ENCODE data around the gene PVALB. TPM values are rescaled to one million over a fixed set of nuclear protein-coding genes. Genes with fewer than 3 reads are reported as not detected.

The PVALB gene
- total and polyA plus RNA-seq, 2 donors (not counting 1 experiment from before 2014, with no cell fraction given) = not detected

DNA sequence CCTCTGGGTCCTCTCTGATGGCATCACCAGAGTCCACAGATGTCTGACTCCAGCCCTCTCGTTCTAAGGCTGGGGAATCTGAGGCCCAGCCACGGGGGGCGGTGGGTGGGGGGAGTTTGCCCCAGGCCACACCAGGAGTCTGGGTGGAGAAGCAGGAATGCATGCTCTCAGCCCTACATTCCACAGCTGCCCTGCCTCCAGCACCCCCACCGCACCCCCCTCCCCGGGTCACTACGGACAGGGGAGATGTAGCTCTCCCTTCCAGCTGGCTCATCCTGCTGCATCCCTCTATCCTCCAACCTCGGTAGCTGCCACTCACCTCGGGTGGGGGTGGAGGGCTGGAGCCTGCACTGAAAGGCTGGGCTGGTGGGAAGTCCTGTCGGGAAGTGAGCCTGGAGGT, 2.3 kb upstream of the PVALB start:
- ChIA-PET CTCF (interaction anchor here (0.6 to 1.4 kb wide), 2 partner anchors 27 to 159 kb away, joined by 3 read pairs; no protein-coding TSS in a partner anchor), POLR2A (no interaction called here)
- WGBS (ENCODE audit: insufficient coverage) = 73% methylated on average over 3 of the region's 9 CpGs
- Histone ChIP-seq H3K36me3 (replicated peaks in 1 of 2; ENCODE audit: control extremely low read depth in 1 of 2, control insufficient read depth in 1 of 2, extremely low read depth in 1 of 2, insufficient read depth in 2 of 2, low read length in 1 of 2) (no peaks in the 10 kb centered on the region), H3K9me3 (ENCODE audit: control extremely low read depth in 1 of 3, control insufficient read depth in 2 of 3, insufficient read depth in 1 of 3, low read length in 2 of 3) (no peaks in the 10 kb centered on the region), H4K20me1 (ENCODE audit: control insufficient read depth, insufficient read depth, low read length, poor library complexity, severe bottlenecking) (no peaks in the 10 kb centered on the region), H2AFZ (ENCODE audit: insufficient read depth, low read depth, low read length, poor library complexity, severe bottlenecking) (no peak overlapping the region), H3K27me3 (replicated peaks in 1 of 4; ENCODE audit: control extremely low read depth in 1 of 4, control insufficient read depth in 3 of 4, insufficient read depth in 4 of 4, low read length in 3 of 4) (peaks cover 0 to 61% (median 23%) of the 10 kb centered on the region in 4 experiments), H3K4me2 (replicated peaks; ENCODE audit: low read depth, low read length, poor library complexity, severe bottlenecking) (no peak overlapping the region), H3K9ac (ENCODE audit: low read length) (no peak overlapping the region), H3K79me2 (ENCODE audit: control insufficient read depth, insufficient read depth, low read length) (no peaks in the 10 kb centered on the region), H3K4me1 (ENCODE audit: control insufficient read depth in 2 of 2, insufficient read depth in 2 of 2, low read length in 2 of 2) (peaks cover 2 to 14% of the 10 kb centered on the region in 2 donors), H3K4me3 (ENCODE audit: control extremely low read depth in 1 of 5, extremely low read depth in 1 of 5, insufficient read depth in 1 of 5, low read depth in 2 of 5, low read length in 4 of 5) (no peak overlapping the region), H3K27ac (ENCODE audit: low read length in 2 of 2) (no peak overlapping the region)
- H3K27ac Mint-ChIP-seq = no peak overlapping the region
- ATAC-seq (ENCODE audit: low read depth) = no peak
- no peaks in the 10 kb centered on the region for H3K9me3 Mint-ChIP-seq (ENCODE audit: insufficient read depth)
- intact Hi-C loops (cut with micrococcal nuclease) = no loop called here
- no peak for DNase-seq
- no peak for TF ChIP-seq EZH2 (IDR thresholded peaks at IDR 0.05; ENCODE audit: borderline replicate concordance, insufficient read depth, low read depth, low read length, poor library complexity, severe bottlenecking)
- TF ChIP-seq, protein P1, sequence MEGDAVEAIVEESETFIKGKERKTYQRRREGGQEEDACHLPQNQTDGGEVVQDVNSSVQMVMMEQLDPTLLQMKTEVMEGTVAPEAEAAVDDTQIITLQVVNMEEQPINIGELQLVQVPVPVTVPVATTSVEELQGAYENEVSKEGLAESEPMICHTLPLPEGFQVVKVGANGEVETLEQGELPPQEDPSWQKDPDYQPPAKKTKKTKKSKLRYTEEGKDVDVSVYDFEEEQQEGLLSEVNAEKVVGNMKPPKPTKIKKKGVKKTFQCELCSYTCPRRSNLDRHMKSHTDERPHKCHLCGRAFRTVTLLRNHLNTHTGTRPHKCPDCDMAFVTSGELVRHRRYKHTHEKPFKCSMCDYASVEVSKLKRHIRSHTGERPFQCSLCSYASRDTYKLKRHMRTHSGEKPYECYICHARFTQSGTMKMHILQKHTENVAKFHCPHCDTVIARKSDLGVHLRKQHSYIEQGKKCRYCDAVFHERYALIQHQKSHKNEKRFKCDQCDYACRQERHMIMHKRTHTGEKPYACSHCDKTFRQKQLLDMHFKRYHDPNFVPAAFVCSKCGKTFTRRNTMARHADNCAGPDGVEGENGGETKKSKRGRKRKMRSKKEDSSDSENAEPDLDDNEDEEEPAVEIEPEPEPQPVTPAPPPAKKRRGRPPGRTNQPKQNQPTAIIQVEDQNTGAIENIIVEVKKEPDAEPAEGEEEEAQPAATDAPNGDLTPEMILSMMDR (IDR thresholded peaks at IDR 0.05) = no peak
- peaks cover 3% of the 10 kb centered on the region for H3K4me1 Mint-ChIP-seq
- peaks cover 61% of the 10 kb centered on the region for H3K27me3 Mint-ChIP-seq
- H3K4me3 Mint-ChIP-seq = no peak overlapping the region

DNA sequence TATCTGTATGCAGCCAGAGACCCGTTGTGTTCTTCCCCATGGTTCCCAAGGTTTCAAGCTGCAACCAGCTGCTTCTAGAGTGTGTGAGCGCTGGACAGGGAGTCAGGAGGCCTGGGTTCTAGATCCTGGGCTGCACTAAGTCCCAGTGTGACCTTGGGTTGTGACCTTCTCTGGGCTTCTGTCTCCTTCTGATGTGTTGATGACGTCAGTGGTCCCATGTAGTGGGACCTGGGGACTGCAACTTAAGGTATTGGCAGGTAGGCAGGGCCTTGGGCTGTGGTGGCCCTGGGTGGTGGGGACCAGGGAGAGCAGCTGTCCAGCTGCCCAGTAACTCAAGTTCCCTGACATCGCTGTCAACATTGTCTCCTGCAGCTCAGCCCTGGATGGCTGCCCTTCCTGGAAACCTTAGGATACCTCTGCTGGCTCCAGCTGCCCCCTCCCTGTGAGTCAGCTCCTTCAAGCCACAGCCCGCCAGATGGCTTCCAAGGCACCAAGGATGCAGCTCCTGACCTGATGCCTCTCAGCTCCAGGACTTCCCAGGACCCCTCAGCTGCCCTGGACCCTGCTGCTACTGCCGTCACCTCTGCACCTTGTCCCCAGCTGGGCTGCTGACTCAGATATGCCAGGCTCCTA, 1.3 kb upstream of the PVALB start:
- Histone ChIP-seq H3K4me2 (replicated peaks; ENCODE audit: low read depth, low read length, poor library complexity, severe bottlenecking) (no peak overlapping the region), H3K4me1 (ENCODE audit: control insufficient read depth in 2 of 2, insufficient read depth in 2 of 2, low read length in 2 of 2) (peaks cover 2 to 14% of the 10 kb centered on the region in 2 donors), H4K20me1 (ENCODE audit: control insufficient read depth, insufficient read depth, low read length, poor library complexity, severe bottlenecking) (no peaks in the 10 kb centered on the region), H3K36me3 (replicated peaks in 1 of 2; ENCODE audit: control extremely low read depth in 1 of 2, control insufficient read depth in 1 of 2, extremely low read depth in 1 of 2, insufficient read depth in 2 of 2, low read length in 1 of 2) (no peaks in the 10 kb centered on the region), H3K27ac (ENCODE audit: low read length in 2 of 2) (no peak overlapping the region), H3K4me3 (ENCODE audit: control extremely low read depth in 1 of 5, extremely low read depth in 1 of 5, insufficient read depth in 1 of 5, low read depth in 2 of 5, low read length in 4 of 5) (no peak overlapping the region), H3K27me3 (replicated peaks in 1 of 4; ENCODE audit: control extremely low read depth in 1 of 4, control insufficient read depth in 3 of 4, insufficient read depth in 4 of 4, low read length in 3 of 4) (peaks cover 0 to 59% (median 23%) of the 10 kb centered on the region in 4 experiments), H3K9ac (ENCODE audit: low read length) (no peak overlapping the region), H3K79me2 (ENCODE audit: control insufficient read depth, insufficient read depth, low read length) (no peaks in the 10 kb centered on the region), H3K9me3 (ENCODE audit: control extremely low read depth in 1 of 3, control insufficient read depth in 2 of 3, insufficient read depth in 1 of 3, low read length in 2 of 3) (no peaks in the 10 kb centered on the region), H2AFZ (ENCODE audit: insufficient read depth, low read depth, low read length, poor library complexity, severe bottlenecking) (no peak overlapping the region)
- 88% methylated on average over 6 of the region's 6 CpGs for WGBS (ENCODE audit: insufficient coverage)
- CTCF ChIA-PET = interaction anchor here (0.7 to 1.4 kb wide), 2 partner anchors 61 to 160 kb away, joined by 3 read pairs; no protein-coding TSS in a partner anchor
- Mint-ChIP-seq H3K27ac (no peak overlapping the region), H3K9me3 (ENCODE audit: insufficient read depth) (no peaks in the 10 kb centered on the region), H3K4me3 (no peak overlapping the region), H3K27me3 (peaks cover 70% of the 10 kb centered on the region), H3K4me1 (peaks cover 3% of the 10 kb centered on the region)
- TF ChIP-seq EZH2 (IDR thresholded peaks at IDR 0.05; ENCODE audit: borderline replicate concordance, insufficient read depth, low read depth, low read length, poor library complexity, severe bottlenecking) = no peak
- TF ChIP-seq, protein P1 (IDR thresholded peaks at IDR 0.05) = no peak
- DNase-seq (no peak), ATAC-seq (ENCODE audit: low read depth) (no peak)
- POLR2A ChIA-PET = no interaction called here
- intact Hi-C loops (cut with micrococcal nuclease) = no loop called here
